Esophagus muscularis mucosa (tissue), 4 donors: ENCODE results near the gene KLHL29.

Experiments
- CTCF ChIP-seq, 3 experiments: fragments of 200-600 bp in 2 of 3; fragments of 450-650 bp in 1 of 3; sonication (generic) in 2 of 3; IDR thresholded peaks; one replicate each; pipeline ENCODE4 v1.5.1; 2017 to 2019; ENCODE audit warnings: antibody characterized with exemption in 3 of 3, mild to moderate bottlenecking in 2 of 3, moderate library complexity in 1 of 3
- EP300 ChIP-seq: sonication (generic); formaldehyde crosslinking; IDR thresholded peaks from one replicate; pipeline ENCODE4 v1.6.1; 2017; ENCODE audit warnings: antibody characterized with exemption
- POLR2A ChIP-seq: fragments of 450-650 bp; IDR thresholded peaks from one replicate; pipeline ENCODE4 v1.6.1; 2017; ENCODE audit warnings: antibody characterized with exemption, moderate library complexity, mild to moderate bottlenecking, low read depth
- POLR2AphosphoS5 ChIP-seq, 2 donors: sonication (generic); formaldehyde crosslinking; IDR thresholded peaks; one replicate each; pipeline ENCODE4 v1.6.1; 2017; ENCODE audit warnings: antibody characterized with exemption in 2 of 2

- TF ChIP-seq CTCF (IDR thresholded peaks at IDR 0.05) (no peak), POLR2A (no peak), EP300 (no peak), POLR2AphosphoS5 (IDR thresholded peaks at IDR 0.05) (no peak)
These were observed 118.7 kb downstream of the KLHL29 start for GRCh38 chr2:23503682-23504081.
